NCI-H1092 (cell line): Measurements from ENCODE around the gene INSYN2A.

Experiments used
- DNase-seq: peaks from one replicate; lab custom pipeline; 2025; lab: John Stamatoyannopoulos, UW

The INSYN2A gene

DNA sequence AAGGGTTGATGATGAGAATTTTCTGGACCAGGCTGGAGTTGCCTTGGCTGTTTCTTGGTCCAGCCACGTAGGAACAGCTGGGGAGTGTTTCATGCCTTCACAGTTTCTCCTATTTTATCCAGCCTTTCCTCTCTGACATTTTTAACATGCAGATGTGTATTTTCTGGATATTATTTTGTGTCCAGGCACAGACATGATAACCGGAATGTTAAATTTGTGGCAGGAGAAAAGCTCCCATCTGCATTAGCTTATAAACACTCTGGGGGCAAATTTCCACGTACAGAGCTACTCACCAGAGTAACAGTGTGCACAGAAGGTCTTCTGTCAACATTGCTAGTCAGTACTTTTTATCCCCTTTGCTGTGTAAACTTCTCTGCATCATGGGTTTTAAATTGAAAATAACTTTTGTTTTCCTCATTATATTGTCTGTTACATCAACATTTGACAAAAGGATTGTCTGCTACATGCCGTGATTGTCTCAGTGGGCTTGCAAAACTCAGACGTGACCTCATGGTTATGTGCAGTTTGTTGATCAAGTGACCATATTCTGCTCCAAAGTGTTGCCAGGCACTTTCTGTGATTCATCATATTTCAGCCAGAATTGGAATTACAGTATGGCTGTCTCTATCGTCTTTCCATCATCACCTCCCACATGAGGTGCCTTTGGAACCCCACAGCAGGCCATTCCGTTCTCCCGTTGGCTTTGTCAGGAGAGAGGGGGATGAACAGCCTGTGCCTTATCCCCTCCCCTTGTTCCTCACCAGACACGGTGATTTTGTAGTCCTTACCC lies 41.4 kb downstream of the INSYN2A start:
- no peak for DNase-seq

DNA sequence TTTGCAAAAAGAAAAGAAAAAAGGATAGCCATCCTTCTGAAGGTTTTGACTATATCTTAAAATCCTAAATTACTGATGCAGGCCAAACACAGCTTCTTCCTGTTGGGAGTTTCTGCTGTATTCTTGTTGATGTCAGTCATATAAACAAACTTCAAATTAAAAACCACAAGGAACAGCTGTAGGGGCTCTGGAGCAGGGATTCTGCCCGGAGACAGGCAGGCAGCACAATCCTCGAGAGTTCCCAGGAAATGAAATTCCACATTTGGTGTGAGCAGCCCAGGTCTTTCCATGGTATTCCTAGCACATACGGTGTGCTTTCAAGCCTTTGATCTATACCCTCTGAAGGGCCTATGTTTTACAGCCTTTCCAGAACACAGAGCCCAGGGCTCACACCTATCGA lies 43.2 kb downstream of the INSYN2A start:
- no peak for DNase-seq

DNA sequence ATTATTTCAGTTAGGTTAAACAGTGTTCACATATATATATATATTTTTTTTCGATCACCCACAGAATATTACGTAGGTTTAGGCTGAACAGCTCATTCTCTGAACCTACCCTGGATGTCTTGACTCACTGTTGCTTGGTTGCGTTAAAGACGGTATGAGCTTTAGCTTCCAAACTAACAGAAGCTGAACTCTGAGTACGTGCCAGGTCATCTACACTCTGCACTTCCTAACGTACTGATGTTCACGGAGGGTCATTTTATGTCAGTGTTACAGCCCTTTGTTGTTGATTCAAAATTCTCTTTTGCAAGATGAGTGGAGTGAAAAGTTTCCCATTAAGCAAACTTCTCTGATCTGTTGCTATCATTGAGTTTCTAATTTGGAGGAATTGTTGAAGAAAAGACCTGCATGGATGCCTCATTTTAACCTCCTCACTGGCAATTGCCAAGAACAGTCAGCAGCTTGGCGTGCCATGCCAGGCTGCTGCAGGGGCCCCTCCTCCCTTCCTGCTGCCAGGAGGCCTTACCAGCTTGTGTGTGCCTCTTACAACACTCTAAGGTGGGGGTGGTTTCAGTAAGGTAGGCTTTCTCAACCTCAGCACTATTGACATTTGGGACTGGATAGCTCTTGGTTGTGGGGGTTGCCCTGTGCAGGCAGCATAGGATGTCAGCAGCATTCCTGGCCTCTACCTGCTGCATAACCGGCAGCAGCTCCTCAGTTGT lies 44.3 kb downstream of the INSYN2A start:
- DNase-seq = no peak

DNA sequence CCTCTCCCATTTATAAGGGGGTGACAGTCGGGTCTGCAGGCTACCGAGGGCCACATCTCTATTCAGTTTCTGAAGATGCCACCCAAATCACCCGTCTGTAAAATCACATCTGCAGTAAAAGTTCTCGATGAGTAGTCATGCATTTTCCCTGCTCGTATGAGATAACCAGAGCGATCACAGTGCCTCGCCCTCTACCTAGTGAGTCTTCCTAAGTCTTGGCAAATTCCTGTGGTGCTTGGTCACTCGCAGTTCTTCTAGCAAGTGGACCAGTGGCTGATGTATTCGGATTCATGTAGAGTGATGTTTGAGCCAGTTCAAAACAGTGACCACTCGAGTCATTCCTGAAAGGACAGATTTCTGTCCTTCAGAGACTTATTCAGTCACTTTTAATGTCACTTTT lies 44.9 kb downstream of the INSYN2A start:
- DNase-seq = no peak

DNA sequence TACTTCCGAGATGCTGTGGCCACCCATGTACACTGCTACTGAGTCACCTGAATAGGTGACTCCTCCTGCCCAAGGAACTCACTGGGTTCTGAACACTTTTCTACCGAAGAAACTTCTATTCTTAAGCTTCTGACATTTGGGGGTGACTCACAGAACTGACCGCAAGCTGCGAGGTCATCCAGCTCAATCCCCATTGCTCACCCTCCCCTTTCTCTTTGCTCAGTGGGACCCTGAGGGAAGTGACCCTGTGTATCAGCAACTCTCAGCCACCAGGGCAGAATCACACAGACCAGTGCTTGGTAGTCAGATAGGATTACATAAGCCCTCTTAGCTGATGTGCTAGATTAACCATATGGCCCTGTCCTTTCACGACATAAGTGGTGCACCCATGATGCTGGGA lies 46.3 kb downstream of the INSYN2A start:
- DNase-seq = no peak

- no peak for DNase-seq
Measured at GRCh38 chr10:127149501-127150081, 46.8 kb downstream of the INSYN2A start.

DNA sequence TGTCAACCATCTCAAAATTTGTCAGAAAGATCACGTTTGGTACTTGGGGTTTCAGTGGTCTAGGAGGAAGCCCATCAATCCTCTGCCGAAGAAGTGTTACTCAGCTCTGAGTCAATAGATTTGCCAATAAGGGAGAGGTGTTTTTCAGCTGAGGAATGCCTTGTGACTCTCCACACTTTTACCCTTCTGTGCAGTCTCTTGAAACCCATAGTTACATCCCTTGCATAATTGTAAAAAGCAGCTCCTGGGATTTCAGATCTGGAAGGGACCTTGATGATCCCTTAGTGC lies 47.5 kb downstream of the INSYN2A start:
- no peak for DNase-seq

GRCh38 chr10:127148066-127148932 lies 48.1 kb downstream of the INSYN2A start:
- no peak for DNase-seq

GRCh38 chr10:127146661-127147060 lies 49.7 kb downstream of the INSYN2A start:
- no peak for DNase-seq
